Left lobe of liver (tissue), 2 donors: ENCODE data around the gene RYR2. TPM values are rescaled to one million over a fixed set of nuclear protein-coding genes. Genes with fewer than 3 reads are reported as not detected.
"Not testable (repeated sequence)": the region's sequence is repeated elsewhere in the genome, so short reads cannot be mapped to it uniquely, and the experiment has no call there.

Experiments
- ATAC-seq: fragments of 200-7000 bp; cut with Tn5 transposase; one replicate; pipeline ENCODE4 v1.9.1; 2020; ENCODE audit warnings: mild to moderate bottlenecking, moderate library complexity
- DNase-seq: peaks from one replicate; pipeline ENCODE4 v3.0.0-alpha.2; 2020; ENCODE audit warnings: low spot score
- total RNA-seq: library from RNA; stranded (reverse); gene quantifications from one replicate; pipeline ENCODE4 v1.2.1, GENCODE V29; 2021
- donor health status: DM: no; HTN: no; CAD: no; lungs with moderate emphysema.
- donor health status: DM: no; HTN: yes; CAD: no.

RYR2 gene
- total RNA-seq, 1 donor from 2014 or later, result 0.03 TPM

GRCh38 chr1:237239248-237239647 is 197.3 kb downstream of the RYR2 start:
- ATAC-seq (no peak), DNase-seq (no peak)

- no peak for ATAC-seq
- DNase-seq, result no peak
These were observed 199.1 kb downstream of the RYR2 start for GRCh38 chr1:237241038-237241437.

- no peak for ATAC-seq
These were observed 202.8 kb downstream of the RYR2 start for GRCh38 chr1:237244778-237245177.

GRCh38 chr1:237247442-237247841 is 205.5 kb downstream of the RYR2 start:
- DNase-seq (no peak), ATAC-seq (no peak)

More at GRCh38 chr1:237244778-237245177, 202.8 kb downstream of the RYR2 start:
- DNase-seq, result no peak

GRCh38 chr1:237249120-237249519 is 207.1 kb downstream of the RYR2 start:
- no peak for DNase-seq
- no peak for ATAC-seq

- ATAC-seq, result no peak
- DNase-seq, result no peak
These were observed 208.1 kb downstream of the RYR2 start for GRCh38 chr1:237250055-237250454.

- DNase-seq (no peak), ATAC-seq (no peak)
These were observed 213.1 kb downstream of the RYR2 start for GRCh38 chr1:237255071-237255470.

GRCh38 chr1:237258871-237259270 is 216.9 kb downstream of the RYR2 start:
- DNase-seq (no peak), ATAC-seq (no peak)

GRCh38 chr1:237261198-237261597 is 219.2 kb downstream of the RYR2 start:
- ATAC-seq (no peak), DNase-seq (no peak)

- DNase-seq (no peak), ATAC-seq (no peak)
These were observed 225.8 kb downstream of the RYR2 start for GRCh38 chr1:237267743-237268142.

GRCh38 chr1:237269938-237270337 is 228.0 kb downstream of the RYR2 start:
- ATAC-seq, result no peak

GRCh38 chr1:237270353-237270752 is 228.4 kb downstream of the RYR2 start:
- DNase-seq, result no peak

More at GRCh38 chr1:237269938-237270337, 228.0 kb downstream of the RYR2 start:
- DNase-seq, result no peak

GRCh38 chr1:237277994-237278393 is 236.0 kb downstream of the RYR2 start:
- DNase-seq, ATAC-seq: not testable (repeated sequence)

More at GRCh38 chr1:237270353-237270752, 228.4 kb downstream of the RYR2 start:
- ATAC-seq, result no peak

- ATAC-seq, result no peak
- no peak for DNase-seq
These were observed 237.6 kb downstream of the RYR2 start for GRCh38 chr1:237279629-237280028.

GRCh38 chr1:237281481-237281880 is 239.5 kb downstream of the RYR2 start:
- DNase-seq, result no peak
- no peak for ATAC-seq

- DNase-seq (no peak), ATAC-seq (no peak)
These were observed 240.3 kb downstream of the RYR2 start for GRCh38 chr1:237282208-237282783.

- ATAC-seq, result no peak
- DNase-seq, result no peak
These were observed 246.0 kb downstream of the RYR2 start for GRCh38 chr1:237287876-237288521.

GRCh38 chr1:237293804-237294203 is 251.8 kb downstream of the RYR2 start:
- DNase-seq (no peak), ATAC-seq (no peak)

GRCh38 chr1:237296861-237297260 is 254.9 kb downstream of the RYR2 start:
- ATAC-seq, result no peak
- no peak for DNase-seq

GRCh38 chr1:237300642-237301041 is 258.7 kb downstream of the RYR2 start:
- ATAC-seq (no peak), DNase-seq (no peak)

GRCh38 chr1:237303929-237304328 is 261.9 kb downstream of the RYR2 start:
- DNase-seq, result no peak
- ATAC-seq, result no peak

- DNase-seq, result no peak
- no peak for ATAC-seq
These were observed 264.7 kb downstream of the RYR2 start for GRCh38 chr1:237306726-237307125.
